ENCODE measurements around the gene TPD52L2.

The TPD52L2 gene

DNA sequence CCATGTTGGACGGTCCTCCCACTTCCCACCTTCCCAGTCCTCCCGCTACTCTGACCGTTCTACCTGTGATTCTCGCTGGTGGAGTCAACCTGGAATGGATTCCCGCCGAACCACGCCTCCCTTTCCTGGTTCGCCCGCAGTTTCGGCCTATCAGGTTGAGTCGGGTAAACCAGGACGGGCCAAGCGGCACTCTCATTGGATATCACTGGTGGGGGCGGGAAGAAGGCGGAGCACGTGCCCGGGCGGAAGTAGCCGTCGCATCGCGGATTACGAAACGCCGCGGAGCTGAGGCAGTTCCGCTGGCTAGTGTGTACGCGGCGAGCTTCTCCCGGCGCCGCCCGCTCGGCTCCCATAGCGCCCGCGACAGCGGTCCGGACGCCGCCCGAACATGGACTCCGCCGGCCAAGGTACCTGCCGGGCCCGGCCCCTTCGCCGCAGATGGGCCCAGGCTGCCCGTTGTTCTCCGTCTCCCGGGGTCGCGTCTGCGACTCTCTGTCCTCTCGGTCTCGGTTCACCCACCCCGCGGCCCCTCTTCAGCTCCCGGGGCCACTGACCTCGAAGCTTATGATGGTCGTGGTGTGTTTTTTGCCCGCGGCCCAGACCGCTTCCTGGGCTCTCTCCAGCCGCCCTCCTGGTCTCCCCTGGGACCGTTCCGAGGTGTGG is at the start of gene TPD52L2:
Gene TPD52L2, plus strand, starts transcription at position 293 of the 663 bp plus-strand sequence. Its CDS starts 96 bp downstream, at position 389.
- in situ Hi-C loops (cut with MboI; ENCODE audit: low sequenced_read_pairs), result loop anchor here (10.0 kb wide), 1 partner anchor 80 kb away; no protein-coding TSS in a partner anchor

DNA sequence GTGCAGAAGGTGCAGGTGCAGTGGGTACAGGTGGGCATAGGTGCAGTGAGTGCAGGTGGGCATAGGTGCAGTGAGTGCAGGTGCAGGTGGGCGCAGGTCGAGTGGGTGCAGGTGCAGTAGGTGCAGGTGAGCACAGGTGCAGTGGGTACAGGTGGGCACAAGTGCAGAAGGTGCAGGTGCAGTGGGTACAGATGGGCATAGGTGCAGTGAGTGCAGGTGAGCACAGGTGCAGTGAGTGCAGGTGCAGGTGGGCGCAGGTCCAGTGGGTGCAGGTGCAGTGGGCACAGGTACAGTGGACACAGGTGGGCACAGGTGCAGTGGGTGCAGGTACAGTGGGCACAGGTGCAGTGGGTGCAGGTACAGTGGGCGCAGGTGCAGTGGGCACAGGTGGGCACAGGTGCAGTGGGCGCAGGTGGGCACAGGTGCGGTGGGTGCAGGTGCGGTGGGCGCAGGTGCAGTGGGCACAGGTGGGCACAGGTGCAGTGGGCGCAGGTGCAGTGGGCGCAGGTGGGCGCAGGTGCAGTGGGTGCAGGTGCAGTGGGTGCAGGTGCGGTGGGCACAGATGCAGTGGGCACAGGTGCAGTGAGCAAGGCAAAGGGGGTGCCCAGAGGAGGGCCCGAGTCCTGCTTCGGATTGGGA is 49.3 kb upstream of the TPD52L2 start:
- in situ Hi-C loops (cut with MboI; ENCODE audit: low sequenced_read_pairs), result no loop called here

DNA sequence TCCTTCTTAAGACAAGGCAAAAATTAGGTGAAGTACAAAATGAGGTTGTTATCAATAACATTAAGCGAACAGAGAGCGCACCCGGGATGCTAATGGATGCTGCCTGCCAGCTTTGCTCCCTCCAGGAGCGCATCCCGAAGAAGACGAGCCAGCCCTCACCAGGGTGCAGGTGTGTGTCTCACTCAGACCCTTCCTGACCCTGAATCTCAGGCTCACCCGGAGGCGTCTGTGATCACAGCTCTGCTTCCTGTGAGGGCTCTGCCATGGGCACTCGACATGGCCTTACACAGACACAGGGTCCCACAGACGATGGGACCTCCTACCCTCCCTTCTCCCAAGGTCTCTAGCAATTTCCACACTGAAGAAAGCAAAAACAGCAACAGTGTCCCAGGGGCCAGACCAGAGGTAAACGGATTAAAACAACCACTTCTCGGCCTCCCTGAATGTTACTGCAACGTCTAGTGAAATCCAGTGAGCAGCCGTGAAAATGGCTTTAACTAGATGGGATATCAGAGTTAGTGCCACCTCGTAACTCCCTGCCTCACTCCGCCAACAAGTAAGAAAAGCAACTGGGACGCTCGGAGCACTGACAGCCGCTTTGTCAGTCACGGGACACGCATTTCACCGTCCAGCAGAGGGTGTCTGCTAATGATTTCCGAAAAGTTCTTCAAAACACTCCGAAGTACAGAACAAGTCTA is 45.7 kb upstream of the TPD52L2 start:
- in situ Hi-C loops (cut with MboI; ENCODE audit: low sequenced_read_pairs), result no loop called here

DNA sequence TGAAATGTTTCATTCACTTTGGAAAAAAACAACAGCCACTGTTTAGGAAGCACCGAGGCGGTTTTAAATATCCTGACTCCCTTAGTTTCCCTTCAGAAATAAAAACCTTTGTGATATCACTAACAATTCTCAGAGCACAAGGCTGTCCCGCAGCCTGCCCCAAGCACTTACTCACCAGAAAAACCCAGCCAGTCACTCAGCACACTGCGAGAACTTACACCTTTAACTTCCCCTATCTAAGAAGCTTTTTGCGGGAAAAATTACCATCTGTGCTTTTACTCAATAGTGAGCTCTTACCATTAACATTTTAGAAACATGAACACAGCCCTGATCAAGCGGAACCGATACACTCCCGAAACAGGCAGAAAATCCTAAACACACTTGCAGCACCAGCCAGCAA is 43.3 kb upstream of the TPD52L2 start:
- in situ Hi-C loops (cut with MboI; ENCODE audit: low sequenced_read_pairs), result no loop called here

DNA sequence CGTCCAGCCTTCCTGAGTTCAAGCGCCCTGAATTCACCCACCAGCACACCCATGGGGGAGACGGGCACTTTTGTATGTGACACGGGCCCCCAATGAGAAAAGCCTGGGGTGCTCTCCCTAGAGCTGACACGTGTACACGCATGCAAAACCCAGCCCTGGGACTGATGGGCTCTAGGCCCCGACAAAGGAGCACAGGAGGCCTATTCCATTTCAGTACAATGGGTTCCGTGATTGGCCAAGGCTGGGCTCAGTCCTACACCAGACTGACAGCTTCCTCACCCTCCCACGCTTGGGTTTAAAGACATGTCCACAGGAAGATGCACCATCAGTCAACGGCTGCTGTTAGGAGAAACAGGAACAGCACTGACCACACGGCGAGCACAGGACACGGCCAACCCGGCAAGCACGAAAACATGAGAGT is 42.8 kb upstream of the TPD52L2 start:
- in situ Hi-C loops (cut with MboI; ENCODE audit: low sequenced_read_pairs), result no loop called here

DNA sequence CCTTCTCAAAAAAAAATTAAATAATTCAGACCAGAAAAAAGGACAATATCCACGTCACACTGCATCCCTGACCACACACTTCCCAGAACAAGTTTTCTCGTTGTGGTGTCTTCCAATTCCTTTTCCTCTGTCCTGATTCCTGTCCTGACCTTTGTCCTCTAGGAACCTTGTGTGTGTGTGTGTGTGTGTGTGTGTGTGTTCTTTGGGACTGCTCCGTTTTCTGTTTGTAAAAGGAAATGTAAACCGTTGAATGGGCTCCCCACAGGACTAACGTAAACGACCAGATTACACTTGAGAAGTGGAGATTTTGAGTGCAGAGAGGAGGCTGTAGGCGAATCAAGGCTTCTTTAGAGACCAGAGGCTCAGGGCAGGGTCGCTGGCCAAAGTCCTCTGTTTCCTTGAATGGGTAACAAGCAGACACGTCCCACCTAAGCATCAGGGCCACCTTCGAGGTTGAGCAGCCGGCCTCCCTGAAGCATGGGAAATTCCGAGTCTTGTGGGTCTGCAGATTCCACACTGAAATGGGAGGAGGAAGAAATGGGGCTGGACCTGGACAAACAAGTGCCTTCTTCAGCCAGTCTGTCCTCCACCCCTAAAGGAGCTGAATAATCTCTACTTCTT is 41.3 kb upstream of the TPD52L2 start:
- in situ Hi-C loops (cut with MboI; ENCODE audit: low sequenced_read_pairs), result no loop called here

DNA sequence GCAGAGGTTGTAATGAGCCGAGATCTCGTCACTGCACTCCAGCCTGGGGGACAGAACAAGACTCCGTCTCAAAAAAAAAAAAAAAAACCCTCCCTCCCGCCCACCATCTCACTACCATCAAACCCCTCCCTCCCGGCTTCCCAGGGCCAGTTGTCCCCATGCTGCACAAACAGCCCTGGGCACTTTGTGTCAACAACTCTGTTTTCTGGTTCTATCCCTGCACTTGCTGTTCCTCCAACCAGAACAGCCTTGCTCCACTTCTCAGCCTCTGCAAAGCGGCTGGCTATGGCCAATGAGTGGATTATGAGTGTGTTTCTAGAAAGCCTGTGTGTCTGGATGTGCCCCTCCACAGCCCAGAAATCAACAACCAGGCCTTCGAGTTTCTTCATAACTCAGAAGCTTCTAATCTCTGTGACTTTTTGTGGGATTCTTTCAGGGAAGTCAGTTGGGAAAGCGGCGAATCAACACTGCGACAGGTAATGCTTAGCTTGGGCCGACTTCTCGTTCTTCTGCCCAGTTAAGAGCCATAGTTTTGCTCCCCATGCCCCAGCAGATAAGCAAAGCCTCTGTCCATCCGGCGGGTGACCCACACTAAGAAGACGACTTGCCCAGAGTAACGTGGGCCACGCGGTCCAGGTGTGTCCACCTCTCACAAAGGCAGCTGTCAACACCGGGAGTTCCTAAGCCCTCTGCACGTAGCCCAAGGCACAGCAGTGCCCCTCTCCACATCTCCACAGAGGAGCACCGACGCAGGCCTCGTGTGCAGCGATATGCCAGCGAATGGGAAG is 39.5 kb upstream of the TPD52L2 start:
- in situ Hi-C loops (cut with MboI; ENCODE audit: low sequenced_read_pairs), result no loop called here

DNA sequence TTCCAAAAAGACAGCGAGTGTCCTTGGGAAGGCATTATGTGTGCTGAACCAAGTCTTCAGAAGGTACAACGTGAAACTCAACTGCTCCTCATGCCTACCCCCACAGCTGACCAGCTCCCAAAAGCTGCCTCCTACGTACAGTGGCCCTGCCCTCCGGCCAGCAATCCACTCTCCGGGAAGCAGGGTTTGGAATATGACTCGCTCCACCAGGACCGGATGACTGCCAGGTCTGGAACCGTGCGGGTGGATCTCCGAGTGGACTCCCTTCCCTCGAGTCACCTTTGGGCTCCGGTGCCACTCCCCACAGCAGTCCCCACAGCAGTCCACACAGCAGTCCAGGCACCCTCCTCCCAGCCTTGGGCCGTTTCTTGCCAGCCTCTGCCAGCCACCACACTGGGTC is 38.3 kb upstream of the TPD52L2 start:
- in situ Hi-C loops (cut with MboI; ENCODE audit: low sequenced_read_pairs), result no loop called here

DNA sequence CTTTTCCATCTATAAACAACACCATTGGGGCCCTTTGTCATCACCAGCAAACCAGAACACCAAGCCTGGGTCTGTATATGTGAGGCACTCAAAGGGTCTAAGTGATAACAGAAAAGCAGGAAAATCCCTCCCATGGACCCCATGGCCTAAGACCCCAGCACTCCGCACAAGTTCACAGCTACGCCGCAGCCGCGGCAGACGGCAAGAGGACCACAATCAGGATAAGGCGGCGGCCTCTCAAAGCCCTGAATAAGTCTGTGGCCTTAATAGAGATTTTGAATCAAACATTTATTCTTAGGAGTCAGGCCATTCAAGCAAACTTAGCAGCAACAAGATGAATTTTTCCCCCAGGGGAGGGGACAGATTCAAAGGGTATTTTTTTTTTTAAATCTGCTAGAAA is 36.9 kb upstream of the TPD52L2 start:
- in situ Hi-C loops (cut with MboI; ENCODE audit: low sequenced_read_pairs), result no loop called here

DNA sequence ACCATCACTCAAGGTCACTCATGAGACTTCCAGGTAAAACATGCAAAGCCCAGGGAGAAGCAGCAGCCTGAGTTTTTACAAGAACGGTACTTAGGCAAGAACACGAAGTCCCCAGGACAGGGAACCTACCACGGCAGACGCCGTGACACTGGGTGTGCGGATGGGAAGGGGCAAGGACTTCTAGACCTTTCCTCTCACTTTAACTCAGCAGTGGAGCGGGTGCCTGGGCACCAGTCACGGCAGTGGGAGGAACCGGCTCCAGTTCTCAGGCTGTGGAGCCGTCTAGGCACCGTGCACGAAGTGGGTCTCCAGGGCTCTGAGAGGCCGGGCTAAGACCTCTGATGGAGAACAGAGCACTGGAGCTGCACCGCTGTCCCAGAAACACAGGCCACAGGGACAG is 36.5 kb upstream of the TPD52L2 start:
- in situ Hi-C loops (cut with MboI; ENCODE audit: low sequenced_read_pairs), result no loop called here

DNA sequence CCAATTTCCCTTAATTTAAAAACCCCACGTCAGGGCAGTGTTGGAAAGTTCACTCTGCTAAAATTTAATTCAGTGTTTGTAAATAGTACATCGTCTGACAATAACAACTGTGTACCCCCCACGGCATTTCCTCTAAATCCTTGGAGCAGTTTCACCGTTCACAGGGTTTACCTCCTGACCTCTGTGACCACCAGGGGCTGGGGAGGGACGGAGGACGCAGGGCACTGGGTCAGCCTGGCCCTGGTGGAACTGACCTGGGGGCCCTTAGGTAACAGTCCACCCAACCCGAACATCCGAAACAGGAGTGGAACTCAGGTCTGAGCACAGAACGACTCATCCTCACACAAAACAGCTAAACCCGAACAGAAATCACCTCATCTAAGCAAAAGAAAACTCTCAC is 36.1 kb upstream of the TPD52L2 start:
- in situ Hi-C loops (cut with MboI; ENCODE audit: low sequenced_read_pairs), result no loop called here

DNA sequence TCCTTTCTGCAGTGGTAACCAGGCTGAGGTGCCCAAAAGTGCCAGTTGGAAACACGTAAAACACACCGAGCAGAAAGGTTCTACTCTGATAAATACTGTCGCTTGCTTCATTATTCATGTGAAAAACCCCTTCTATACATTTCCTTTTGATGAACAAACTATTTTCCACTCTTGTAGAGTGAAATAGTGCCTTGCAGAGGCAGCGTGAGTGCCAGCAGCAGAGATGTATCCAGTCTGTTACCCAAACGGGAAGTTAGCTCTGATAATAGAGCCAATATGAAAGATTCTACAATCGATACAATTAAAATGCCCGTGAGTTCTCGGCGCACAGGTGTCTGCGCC is 35.5 kb upstream of the TPD52L2 start:
- in situ Hi-C loops (cut with MboI; ENCODE audit: low sequenced_read_pairs), result no loop called here

DNA sequence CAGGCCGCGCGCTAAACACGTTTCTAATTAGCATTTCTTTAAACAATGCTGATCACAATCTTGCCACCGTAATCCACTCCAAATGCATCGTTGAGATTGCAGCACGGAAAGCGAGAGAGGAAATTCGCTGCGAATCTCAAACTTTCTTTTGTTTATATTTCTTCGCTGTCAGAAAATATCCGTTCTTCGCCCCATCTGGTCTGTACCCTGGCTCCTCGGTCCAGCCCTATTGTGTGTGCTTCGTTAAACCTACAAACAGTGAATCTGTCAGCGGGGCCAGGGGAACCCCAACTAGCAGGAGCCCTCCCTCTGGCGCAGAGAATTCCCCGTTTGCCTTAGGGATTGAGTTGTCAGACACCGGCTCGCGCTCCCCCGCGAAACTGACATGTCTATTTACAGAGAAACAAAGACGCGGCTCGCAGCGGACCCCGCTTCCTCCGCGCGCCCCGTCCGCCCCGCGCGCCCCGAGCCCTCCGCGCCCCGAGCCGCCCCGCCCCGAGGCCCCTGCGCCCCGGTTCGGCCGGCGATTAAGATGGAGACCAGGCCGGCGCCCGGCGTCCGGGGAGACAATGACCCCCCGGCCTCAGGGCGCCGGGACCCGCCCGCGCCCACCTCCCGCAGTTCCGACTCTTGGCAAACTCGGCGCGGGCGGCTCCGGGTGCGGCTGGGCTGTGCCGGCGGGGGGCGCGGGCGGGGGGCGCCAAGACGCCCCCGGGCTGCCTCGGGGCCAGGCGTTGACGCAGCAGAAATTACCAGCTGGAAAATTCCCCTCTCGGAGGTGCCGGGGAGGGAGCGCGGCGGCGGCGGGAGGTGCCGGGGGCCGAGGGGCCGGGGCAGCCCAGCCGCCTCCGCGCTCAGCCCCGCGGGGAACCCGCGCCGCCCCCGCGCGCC is 34.9 kb upstream of the TPD52L2 start:
- in situ Hi-C loops (cut with MboI; ENCODE audit: low sequenced_read_pairs), result no loop called here

DNA sequence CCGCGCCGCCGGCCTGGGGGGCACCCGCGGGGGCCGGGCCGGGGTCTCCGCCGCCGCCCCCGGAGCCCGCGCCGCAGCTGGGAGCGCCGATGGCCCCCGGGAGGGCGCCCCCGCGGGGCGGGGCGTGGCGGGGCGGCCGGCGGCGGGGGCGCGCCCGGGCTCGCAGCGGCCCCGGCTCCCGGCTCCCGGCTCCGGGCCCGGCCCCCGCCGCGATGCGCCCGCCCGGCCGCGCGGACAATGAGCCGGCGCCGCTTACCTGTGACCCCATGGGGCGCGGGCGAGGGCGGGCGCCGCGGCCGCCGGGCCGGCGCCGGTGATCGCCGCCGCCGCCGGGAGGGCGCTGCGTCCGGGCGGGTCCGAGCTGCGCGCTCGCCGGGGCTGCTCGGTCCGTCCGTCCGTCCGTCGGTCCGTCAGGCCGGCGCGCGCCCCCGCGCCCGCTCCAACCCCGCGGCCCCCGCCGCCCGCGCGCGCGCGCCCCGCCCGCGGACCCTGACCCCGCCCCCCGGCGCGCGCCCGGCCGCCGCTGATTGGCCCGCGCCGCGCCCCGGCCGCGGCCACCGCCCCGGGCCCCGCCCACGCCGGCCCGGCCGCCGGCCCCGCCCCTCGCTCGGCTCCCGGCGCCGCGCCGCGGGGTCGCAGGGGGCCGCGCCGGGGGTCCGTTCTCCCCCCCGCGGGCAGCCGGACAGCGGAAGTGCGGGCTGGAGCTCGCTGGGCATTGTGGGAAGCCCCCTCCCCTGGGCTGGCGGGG is 34.1 kb upstream of the TPD52L2 start, which contains the start of gene ZBTB46:
Gene ZBTB46, minus strand, starts transcription at position 424 of the 748 bp plus-strand sequence. CDS start 40,507 bp downstream, outside the sequence.
- in situ Hi-C loops (cut with MboI; ENCODE audit: low sequenced_read_pairs), result no loop called here

DNA sequence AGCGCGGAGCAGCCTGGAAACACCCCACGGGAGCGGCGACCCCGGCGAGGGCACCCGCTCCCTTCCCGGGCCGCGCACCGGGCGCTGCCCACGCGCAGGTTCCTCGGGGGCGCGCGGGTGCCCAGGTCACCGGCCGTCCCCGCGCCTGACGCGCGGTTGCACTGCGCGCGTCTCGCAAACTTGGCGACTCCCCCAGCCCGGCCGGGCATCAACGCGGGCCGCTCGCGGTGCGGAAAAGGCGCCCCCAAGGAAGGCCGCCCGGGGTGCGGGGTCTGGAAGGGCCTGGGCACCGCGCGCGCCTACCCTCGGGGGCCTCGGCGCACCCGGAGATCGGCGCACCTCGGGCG is 33.5 kb upstream of the TPD52L2 start:
- in situ Hi-C loops (cut with MboI; ENCODE audit: low sequenced_read_pairs), result no loop called here

DNA sequence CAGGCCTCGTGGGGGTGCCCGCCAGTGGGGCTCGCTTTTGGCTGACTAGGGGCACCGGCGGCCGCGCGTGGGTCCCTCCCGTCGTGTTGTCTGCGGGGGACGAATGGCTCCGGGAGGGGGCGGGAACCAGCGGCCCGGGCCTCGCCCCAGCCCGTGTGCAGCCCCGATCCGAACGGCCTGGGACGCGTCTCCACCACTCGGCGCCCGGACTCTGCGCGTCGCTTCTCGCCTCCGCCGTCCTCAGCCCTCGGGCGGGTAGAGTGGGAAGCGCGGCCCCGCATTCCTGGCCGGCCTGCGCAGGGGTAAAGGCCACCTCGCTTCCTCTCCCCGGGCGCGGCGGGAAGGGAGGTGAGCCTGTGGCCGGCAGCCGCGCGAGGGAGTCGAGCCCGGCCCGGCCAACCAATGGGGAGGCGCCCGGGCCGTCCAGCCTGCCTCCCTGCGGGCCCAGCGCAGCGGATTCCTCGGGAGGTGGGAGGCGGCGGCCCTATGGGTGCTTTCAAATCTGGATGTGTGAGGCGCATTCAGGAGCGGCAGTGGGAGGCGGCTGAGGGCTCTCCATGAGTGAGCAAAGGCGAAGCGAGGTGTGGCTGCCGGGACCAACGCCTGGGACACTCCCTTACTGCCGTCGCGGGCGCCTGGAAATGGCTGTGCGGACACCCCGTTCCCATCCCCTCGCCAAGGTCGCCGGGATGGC is 32.9 kb upstream of the TPD52L2 start:
- in situ Hi-C loops (cut with MboI; ENCODE audit: low sequenced_read_pairs), result no loop called here

DNA sequence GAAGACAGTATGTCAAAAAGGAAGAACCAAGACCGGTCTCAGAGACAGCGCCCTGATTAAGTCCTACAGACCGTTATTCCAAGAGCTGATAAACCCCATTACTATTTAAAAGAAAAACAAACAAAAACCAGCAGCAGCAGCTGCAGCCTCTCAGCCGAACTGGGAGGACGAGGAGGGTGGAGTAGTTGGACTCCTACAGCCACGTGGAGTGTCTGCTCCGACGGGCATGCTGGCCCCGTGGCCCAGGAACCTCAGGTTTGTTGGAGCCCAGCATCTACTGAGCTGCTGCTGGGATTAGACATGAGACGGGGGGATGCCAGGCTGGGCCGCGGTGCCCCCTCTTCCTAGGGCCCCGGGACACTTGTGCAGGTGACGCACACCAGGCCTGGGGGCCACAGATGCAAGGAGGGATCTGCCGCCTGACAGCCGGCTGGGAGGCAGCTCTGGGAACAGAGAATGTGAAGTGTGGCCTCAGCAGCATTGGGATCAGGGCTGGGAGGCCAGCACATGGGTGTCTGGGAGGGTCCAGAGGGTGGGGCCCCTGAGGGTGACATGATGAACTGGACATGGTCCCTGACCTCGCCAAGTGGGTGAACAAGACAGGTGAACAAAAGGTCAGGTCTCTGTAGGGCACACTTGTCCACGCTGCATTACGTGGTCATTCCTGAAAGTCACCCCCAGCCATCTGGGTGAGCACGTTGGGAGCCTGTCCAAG is 31.1 kb upstream of the TPD52L2 start:
- in situ Hi-C loops (cut with MboI; ENCODE audit: low sequenced_read_pairs), result no loop called here

DNA sequence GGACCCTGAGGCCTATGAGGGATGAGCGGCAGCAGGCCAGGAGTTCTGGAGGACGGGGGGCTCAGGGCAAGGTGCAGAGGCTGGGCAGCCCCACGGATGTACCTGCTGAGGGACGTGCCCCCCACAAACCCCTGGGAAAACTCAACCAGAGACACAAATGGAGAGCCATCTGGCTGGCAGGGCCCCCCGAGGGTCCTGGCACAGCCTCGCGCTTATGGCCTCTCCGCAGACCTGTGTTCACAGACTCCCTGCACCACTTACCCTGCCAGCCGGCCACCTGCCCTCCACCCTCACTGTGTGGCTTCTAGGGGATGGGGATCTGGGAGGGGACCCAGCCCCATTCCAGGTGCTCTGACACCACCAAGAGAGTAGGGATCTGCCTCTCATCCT is 30.6 kb upstream of the TPD52L2 start:
- in situ Hi-C loops (cut with MboI; ENCODE audit: low sequenced_read_pairs), result no loop called here

Measured in HL-60/S4 treated with phorbol 12-myristate 13-acetate at 8.2 ng/mL for 4 days and 3 days (cell line).